ENCODE results near the gene LCE3C.
"Not testable (repeated sequence)": the region's sequence is repeated elsewhere in the genome, so short reads cannot be mapped to it uniquely, and the experiment has no call there.

LCE3C gene

GRCh38 chr1:152599934-152600333, at the start of gene LCE3C:
Gene LCE3C, plus strand, starts transcription at chr1:152600234. Its CDS starts 498 bp downstream, at chr1:152600732.
- DNase-seq: no peak

- no peak for DNase-seq
These were observed 34.9 kb upstream of the LCE3C start for GRCh38 chr1:152565115-152565514.

- DNase-seq: no peak
These were observed 34.4 kb upstream of the LCE3C start for GRCh38 chr1:152565535-152566215.

- no peak for DNase-seq
These were observed 33.4 kb upstream of the LCE3C start, which contains the start of gene LCE3E for GRCh38 chr1:152566681-152567080. Gene LCE3E, minus strand, starts transcription at chr1:152566780. Its CDS starts 572 bp downstream, at chr1:152566208.

- DNase-seq: no peak
These were observed 22.9 kb upstream of the LCE3C start for GRCh38 chr1:152577168-152577567.

- DNase-seq: not testable (repeated sequence)
These were observed 20.5 kb upstream of the LCE3C start for GRCh38 chr1:152579526-152579925.

- no peak for DNase-seq
These were observed 19.6 kb upstream of the LCE3C start, which contains the start of gene LCE3D for GRCh38 chr1:152580433-152580832. Gene LCE3D, minus strand, starts transcription at chr1:152580516. Its CDS starts 580 bp downstream, at chr1:152579936.

- DNase-seq: no peak
These were observed 17.4 kb upstream of the LCE3C start for GRCh38 chr1:152582647-152583046.

GRCh38 chr1:152585586-152585985, 14.4 kb upstream of the LCE3C start:
- no peak for DNase-seq

GRCh38 chr1:152596986-152597385, 3.0 kb upstream of the LCE3C start:
- no peak for DNase-seq

- DNase-seq: no peak
These were observed 13.5 kb downstream of the LCE3C start, which contains the start of gene LCE3B for GRCh38 chr1:152613511-152613910. Gene LCE3B, plus strand, starts transcription at chr1:152613811. Its CDS starts 0 bp downstream, at chr1:152613811.

- no peak for DNase-seq
These were observed 22.0 kb downstream of the LCE3C start for GRCh38 chr1:152621993-152622392.

- DNase-seq: no peak
These were observed 22.8 kb downstream of the LCE3C start, which contains the start of gene LCE3A for GRCh38 chr1:152622803-152623202. Gene LCE3A, minus strand, starts transcription at chr1:152623103. Its CDS starts 0 bp downstream, at chr1:152623103.

GRCh38 chr1:152623203-152623844, 23.3 kb downstream of the LCE3C start:
- no peak for DNase-seq

- no peak for DNase-seq
These were observed 26.7 kb downstream of the LCE3C start for GRCh38 chr1:152626744-152627143.

- no peak for DNase-seq
These were observed 30.6 kb downstream of the LCE3C start for GRCh38 chr1:152630596-152630995.

GRCh38 chr1:152640351-152640750, 40.3 kb downstream of the LCE3C start:
- DNase-seq: no peak

GRCh38 chr1:152643945-152644344, 43.9 kb downstream of the LCE3C start:
- no peak for DNase-seq

- DNase-seq: no peak
These were observed 45.1 kb downstream of the LCE3C start for GRCh38 chr1:152645146-152645545.

- DNase-seq: no peak
These were observed 46.6 kb downstream of the LCE3C start for GRCh38 chr1:152646656-152647055.

All from activated effector memory CD4-positive, alpha-beta T cell treated with Interleukin-2 at 50 U/mL for 16 hours (primary cell).